ENCODE measurements around the gene CCDC149.

GRCh38 chr4:24887881-24888430 lies 24.9 kb downstream of the CCDC149 start:
- TF ChIP-seq POLR2AphosphoS5 (IDR thresholded peaks at IDR 0.05; ENCODE audit: low read depth, low read length) (no peak), TAF1 (IDR thresholded peaks at IDR 0.05; ENCODE audit: low read depth, low read length) (no peak)

Data from GM12891 (cell line).